T-helper 1 cell treated with Interleukin-12 subunit alpha and Interleukin-12 subunit beta and Interleukin-4 antibody, amounts not matched to agents 30 μg/mL and 1 μg/mL, for 36 hours (primary cell): Measurements from ENCODE around the gene SSC5D.
A peak's percentile ranks its signal among the peaks of the same experiment; 100 is the strongest.

Experiments
- H3K27ac Mint-ChIP-seq: one replicate; pipeline ENCODE4 v1.8.0; 2021; ENCODE audit warnings: mild to moderate bottlenecking, mixed read lengths
- H3K27me3 Mint-ChIP-seq: one replicate; pipeline ENCODE4 v1.8.0; 2021; ENCODE audit warnings: low read depth, mixed read lengths
- H3K36me3 Mint-ChIP-seq: one replicate; pipeline ENCODE4 v1.8.0; 2021; ENCODE audit warnings: low read depth, mixed read lengths
- H3K4me1 Mint-ChIP-seq: one replicate; pipeline ENCODE4 v1.8.0; 2021; ENCODE audit warnings: low read depth, mixed read lengths
- H3K4me3 Mint-ChIP-seq: one replicate; pipeline ENCODE4 v1.8.0; 2021; ENCODE audit warnings: mild to moderate bottlenecking, moderate library complexity, mixed read lengths
- H3K9me3 Mint-ChIP-seq: one replicate; pipeline ENCODE4 v1.8.0; 2021; ENCODE audit warnings: mixed read lengths

SSC5D gene

GRCh38 chr19:55486043-55486970 is 1.9 kb upstream of the SSC5D start:
- Mint-ChIP-seq H3K4me3 (peak overlapping the region; percentile 73), H3K27ac (peak overlapping the region; percentile 28), H3K36me3 (no peaks in the 10 kb centered on the region), H3K4me1 (no peaks in the 10 kb centered on the region), H3K9me3 (no peaks in the 10 kb centered on the region), H3K27me3 (no peaks in the 10 kb centered on the region)

GRCh38 chr19:55486971-55487923 is 989 bp upstream of the SSC5D start:
- Mint-ChIP-seq H3K27ac (peak overlapping the region; percentile 15), H3K9me3 (no peaks in the 10 kb centered on the region), H3K4me3 (peak overlapping the region; percentile 28), H3K27me3 (no peaks in the 10 kb centered on the region), H3K4me1 (no peaks in the 10 kb centered on the region), H3K36me3 (no peaks in the 10 kb centered on the region)

- Mint-ChIP-seq H3K27ac (no peak overlapping the region), H3K27me3 (no peaks in the 10 kb centered on the region), H3K4me1 (no peaks in the 10 kb centered on the region), H3K36me3 (no peaks in the 10 kb centered on the region), H3K9me3 (no peaks in the 10 kb centered on the region), H3K4me3 (no peak overlapping the region)
Measured at GRCh38 chr19:55488986-55489710, 912 bp downstream of the SSC5D start.

DNA sequence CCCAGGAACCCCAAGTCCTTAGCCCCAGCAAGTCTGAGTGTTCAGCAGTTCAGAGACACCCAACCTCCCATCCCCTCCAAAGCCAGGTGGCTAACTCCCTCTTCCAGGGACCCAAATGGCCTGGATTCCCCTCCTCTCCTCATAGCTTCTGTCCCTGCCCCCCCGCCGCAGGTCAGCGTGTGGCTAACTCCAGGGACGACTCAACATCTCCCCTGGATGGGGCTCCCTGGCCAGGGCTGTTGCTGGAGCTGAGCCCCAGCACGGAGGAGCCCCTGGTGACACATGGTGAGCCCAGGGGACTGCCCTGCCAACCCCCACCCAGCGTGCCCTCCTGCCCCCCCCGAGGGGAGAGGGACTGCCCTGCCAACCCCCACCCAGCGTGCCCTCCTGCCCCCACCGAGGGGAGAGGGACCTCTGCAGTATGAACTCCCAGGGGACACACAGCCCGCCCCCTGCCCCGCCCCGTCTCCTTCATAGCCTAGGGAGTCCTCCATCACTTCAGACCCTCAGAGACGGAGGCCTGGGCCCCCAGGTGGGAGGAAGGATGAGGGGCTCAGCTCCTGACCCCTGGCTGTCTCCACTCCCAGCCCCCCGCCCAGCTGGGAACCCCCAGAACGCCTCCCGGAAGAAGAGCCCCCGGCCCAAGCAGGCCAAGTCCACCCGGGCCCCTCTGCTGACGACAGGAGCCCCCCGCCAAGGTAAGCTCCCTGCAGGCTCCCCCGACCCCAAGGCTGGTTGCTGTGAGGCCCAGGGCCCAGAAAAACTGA is 1.7 kb downstream of the SSC5D start:
- no peak overlapping the region for H3K4me3 Mint-ChIP-seq
- no peaks in the 10 kb centered on the region for H3K27me3 Mint-ChIP-seq
- H3K9me3 Mint-ChIP-seq, result no peaks in the 10 kb centered on the region
- H3K27ac Mint-ChIP-seq, result no peak overlapping the region
- no peaks in the 10 kb centered on the region for H3K4me1 Mint-ChIP-seq
- H3K36me3 Mint-ChIP-seq, result no peaks in the 10 kb centered on the region

GRCh38 chr19:55490478-55491432 is 2.5 kb downstream of the SSC5D start:
- H3K9me3 Mint-ChIP-seq, result no peaks in the 10 kb centered on the region
- no peaks in the 10 kb centered on the region for H3K4me1 Mint-ChIP-seq
- no peaks in the 10 kb centered on the region for H3K36me3 Mint-ChIP-seq
- no peaks in the 10 kb centered on the region for H3K27me3 Mint-ChIP-seq
- H3K4me3 Mint-ChIP-seq, result no peak overlapping the region
- H3K27ac Mint-ChIP-seq, result no peak overlapping the region

DNA sequence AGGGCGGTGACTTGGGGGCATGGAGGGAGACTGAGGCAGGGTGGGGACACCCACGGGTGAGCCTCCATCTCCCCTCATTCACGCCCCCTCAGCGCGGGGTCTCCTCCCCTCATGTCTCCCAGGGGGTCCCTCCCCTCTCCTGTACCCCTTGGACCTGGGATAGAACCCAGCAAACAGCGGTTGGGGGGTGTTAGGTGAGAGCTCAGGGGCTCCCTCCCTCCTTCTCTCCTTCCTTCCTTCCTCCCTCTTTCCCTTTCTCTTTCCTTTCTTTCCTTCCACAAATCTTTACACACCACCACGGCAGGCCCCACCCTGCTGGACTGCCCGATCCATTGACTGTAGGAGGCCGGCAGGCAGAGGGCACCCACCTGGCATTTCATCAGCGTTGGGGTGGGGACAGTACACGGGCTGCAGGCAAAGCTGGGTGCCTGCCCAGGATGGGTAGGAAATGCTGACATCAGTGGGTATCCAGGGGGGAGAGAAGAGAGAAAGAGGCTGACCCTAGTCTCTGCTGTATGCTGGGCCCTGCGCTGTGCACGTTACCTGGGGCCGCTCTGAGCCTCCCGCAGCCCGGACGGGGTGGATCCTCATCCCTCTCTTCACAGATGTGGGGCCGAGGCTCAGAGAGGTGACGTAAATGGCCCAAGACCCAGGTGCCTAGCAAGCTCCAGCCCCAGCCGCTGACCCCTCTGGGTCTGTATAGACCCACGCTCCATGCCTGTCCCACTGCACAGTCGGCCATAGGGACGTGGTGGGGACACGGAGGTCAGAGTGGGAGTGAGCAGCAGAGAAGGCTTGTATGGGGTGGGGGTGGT is 3.5 kb downstream of the SSC5D start:
- no peaks in the 10 kb centered on the region for H3K4me1 Mint-ChIP-seq
- no peak overlapping the region for H3K27ac Mint-ChIP-seq
- H3K4me3 Mint-ChIP-seq, result no peak overlapping the region
- no peaks in the 10 kb centered on the region for H3K9me3 Mint-ChIP-seq
- H3K36me3 Mint-ChIP-seq, result no peaks in the 10 kb centered on the region
- no peaks in the 10 kb centered on the region for H3K27me3 Mint-ChIP-seq

DNA sequence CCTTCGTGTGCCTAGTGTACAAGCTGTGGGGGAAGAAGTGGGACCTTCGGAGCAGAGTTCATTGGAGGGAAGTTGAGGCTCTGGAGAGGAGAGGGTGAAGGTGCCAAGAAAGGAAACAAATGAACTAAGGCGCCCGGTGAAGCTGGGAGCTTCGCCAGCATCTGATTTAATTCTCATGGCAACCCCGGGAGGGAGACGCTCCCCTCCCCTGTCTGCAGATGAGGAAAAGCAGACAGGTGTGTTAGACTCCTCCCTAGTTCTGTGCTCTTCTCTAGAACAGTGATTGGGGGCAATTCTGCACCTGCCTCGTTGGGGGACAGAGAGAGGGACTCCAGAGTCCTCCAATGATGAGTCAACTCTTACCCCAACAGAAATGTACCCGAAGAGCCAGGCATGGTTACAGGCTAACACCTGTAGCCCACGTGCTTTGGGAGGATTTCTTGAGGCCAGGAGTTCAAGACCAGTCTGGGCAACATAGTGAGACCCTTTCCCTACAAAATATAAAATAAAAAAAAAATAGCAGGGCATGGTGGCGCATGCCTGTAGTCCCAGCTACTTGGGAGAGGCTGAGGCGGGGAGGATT is 4.2 kb downstream of the SSC5D start:
- Mint-ChIP-seq H3K4me3 (no peak overlapping the region), H3K36me3 (no peaks in the 10 kb centered on the region), H3K27ac (no peak overlapping the region), H3K27me3 (no peaks in the 10 kb centered on the region), H3K4me1 (no peaks in the 10 kb centered on the region), H3K9me3 (no peaks in the 10 kb centered on the region)

GRCh38 chr19:55493052-55493644 is 4.9 kb downstream of the SSC5D start:
- Mint-ChIP-seq H3K4me1 (no peaks in the 10 kb centered on the region), H3K4me3 (no peak overlapping the region), H3K27ac (no peak overlapping the region), H3K9me3 (no peaks in the 10 kb centered on the region), H3K27me3 (no peaks in the 10 kb centered on the region), H3K36me3 (no peaks in the 10 kb centered on the region)

DNA sequence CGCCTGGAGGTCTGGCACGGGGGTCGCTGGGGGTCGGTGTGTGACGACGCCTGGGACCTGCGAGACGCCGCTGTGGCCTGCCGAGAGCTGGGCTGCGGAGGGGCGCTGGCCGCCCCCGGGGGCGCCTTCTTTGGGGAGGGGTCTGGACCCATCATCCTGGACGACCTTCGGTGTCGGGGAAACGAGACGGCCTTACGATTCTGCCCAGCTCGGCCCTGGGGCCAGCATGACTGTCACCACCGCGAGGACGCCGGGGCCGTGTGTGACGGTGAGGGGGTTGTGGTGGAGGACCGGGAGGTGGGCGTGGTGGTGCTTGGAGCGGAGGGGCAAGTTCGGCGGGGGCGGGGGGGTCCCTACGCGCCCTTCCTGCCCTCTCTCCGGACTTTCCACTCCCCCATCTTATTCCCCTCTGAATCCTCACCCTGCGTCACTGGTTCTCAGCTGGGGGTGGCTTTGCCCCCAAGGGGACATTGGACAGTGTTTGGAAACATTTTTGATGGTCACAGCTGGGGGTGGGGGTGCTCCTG is 5.5 kb downstream of the SSC5D start:
- Mint-ChIP-seq H3K4me3 (no peak overlapping the region), H3K4me1 (no peaks in the 10 kb centered on the region), H3K9me3 (no peaks in the 10 kb centered on the region), H3K27me3 (no peaks in the 10 kb centered on the region), H3K27ac (no peak overlapping the region), H3K36me3 (no peaks in the 10 kb centered on the region)

GRCh38 chr19:55494172-55494761 is 6.0 kb downstream of the SSC5D start:
- no peaks in the 10 kb centered on the region for H3K36me3 Mint-ChIP-seq
- no peak overlapping the region for H3K4me3 Mint-ChIP-seq
- no peaks in the 10 kb centered on the region for H3K4me1 Mint-ChIP-seq
- H3K27ac Mint-ChIP-seq, result no peak overlapping the region
- H3K27me3 Mint-ChIP-seq, result no peaks in the 10 kb centered on the region
- H3K9me3 Mint-ChIP-seq, result no peaks in the 10 kb centered on the region

DNA sequence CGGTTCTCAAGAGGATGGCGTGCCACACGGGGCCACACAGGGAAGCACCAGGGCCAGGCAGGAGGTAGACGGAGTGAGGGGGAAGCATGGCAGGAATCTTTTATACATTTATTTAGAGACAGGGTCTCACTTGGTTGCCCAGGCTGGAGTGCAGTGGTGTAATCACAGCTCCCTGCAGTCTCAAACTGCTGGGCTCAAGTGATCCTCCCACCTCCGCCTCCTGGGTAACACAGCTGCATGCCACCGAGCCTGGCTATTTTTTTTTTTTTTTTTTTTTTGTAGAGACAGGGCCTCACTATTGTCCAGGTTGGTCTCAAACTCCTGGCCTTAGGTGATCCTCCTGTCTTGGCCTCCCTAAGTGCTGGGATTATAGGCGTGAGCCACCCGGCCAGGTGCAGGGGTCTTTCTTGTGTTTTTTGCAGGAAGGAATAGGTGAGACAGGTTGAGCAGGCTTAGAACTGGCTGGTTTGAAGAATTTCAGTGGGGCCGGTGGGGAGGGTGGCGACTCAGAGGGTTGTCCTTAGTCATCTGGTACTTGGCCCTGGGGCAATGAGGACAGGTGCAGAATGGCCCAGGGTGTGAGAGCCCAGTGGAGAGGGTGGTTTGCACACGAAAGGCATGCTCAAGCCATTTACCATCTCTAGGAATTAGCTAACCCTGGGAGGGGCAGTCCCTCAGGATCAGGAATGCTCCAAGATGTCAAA is 7.6 kb downstream of the SSC5D start:
- H3K9me3 Mint-ChIP-seq, result no peaks in the 10 kb centered on the region
- no peak overlapping the region for H3K4me3 Mint-ChIP-seq
- no peaks in the 10 kb centered on the region for H3K4me1 Mint-ChIP-seq

More for the DNA sequence above, 7.6 kb downstream of the SSC5D start:
- no peak overlapping the region for H3K27ac Mint-ChIP-seq
- no peaks in the 10 kb centered on the region for H3K36me3 Mint-ChIP-seq
- H3K27me3 Mint-ChIP-seq, result no peaks in the 10 kb centered on the region
